ENCODE data around the gene RALGPS1.

DNA sequence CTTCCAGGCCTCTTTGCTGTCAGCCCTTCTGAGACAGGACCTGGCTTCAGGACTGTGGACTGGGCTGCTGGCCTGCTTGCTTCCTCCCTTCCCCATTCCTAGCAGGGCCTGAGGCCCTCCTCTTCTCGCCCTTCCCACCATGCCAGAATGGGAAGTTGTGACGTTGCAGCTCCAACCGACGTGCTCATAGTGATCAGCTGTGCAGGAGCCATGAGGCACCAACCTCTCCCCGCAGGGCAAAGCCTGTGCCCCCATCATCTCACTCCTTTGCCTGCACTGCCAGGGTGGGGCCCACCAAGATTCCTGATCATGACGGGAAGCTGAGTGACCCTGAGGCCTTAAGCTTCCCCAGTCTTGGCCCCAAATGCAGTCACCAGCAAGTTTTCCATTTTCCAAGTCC lies 304.9 kb downstream of the RALGPS1 start:
- no peak for TF ChIP-seq POLR2A (IDR thresholded peaks at IDR 0.05; ENCODE audit: extremely low read depth, insufficient read length)
- TF ChIP-seq, protein P1, sequence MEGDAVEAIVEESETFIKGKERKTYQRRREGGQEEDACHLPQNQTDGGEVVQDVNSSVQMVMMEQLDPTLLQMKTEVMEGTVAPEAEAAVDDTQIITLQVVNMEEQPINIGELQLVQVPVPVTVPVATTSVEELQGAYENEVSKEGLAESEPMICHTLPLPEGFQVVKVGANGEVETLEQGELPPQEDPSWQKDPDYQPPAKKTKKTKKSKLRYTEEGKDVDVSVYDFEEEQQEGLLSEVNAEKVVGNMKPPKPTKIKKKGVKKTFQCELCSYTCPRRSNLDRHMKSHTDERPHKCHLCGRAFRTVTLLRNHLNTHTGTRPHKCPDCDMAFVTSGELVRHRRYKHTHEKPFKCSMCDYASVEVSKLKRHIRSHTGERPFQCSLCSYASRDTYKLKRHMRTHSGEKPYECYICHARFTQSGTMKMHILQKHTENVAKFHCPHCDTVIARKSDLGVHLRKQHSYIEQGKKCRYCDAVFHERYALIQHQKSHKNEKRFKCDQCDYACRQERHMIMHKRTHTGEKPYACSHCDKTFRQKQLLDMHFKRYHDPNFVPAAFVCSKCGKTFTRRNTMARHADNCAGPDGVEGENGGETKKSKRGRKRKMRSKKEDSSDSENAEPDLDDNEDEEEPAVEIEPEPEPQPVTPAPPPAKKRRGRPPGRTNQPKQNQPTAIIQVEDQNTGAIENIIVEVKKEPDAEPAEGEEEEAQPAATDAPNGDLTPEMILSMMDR (IDR thresholded peaks at IDR 0.05; ENCODE audit: low read depth, low read length): no peak
